COLO829 (cell line): Measurements from ENCODE around the gene POC1A.
A peak's percentile ranks its signal among the peaks of the same experiment; 100 is the strongest.
"Not testable (repeated sequence)": the region's sequence is repeated elsewhere in the genome, so short reads cannot be mapped to it uniquely, and the experiment has no call there.

Experiments
- DNase-seq: peaks from one replicate; pipeline ENCODE4 v3.0.0; 2012; ENCODE audit warnings: low spot score

The POC1A gene

GRCh38 chr3:52046902-52047239, 107.4 kb downstream of the POC1A start:
- DNase-seq = no peak

GRCh38 chr3:52046186-52046901, 107.9 kb downstream of the POC1A start:
- DNase-seq = peak; percentile 92

- DNase-seq = no peak
Measured at GRCh38 chr3:52044869-52045619, 109.2 kb downstream of the POC1A start.

- no peak for DNase-seq
Measured at GRCh38 chr3:52043750-52044149, 110.5 kb downstream of the POC1A start.

- DNase-seq = not testable (repeated sequence)
Measured at GRCh38 chr3:52043039-52043438, 111.2 kb downstream of the POC1A start.

- DNase-seq = no peak
Measured at GRCh38 chr3:52041118-52041731, 113.0 kb downstream of the POC1A start.

GRCh38 chr3:52040600-52040999, 113.6 kb downstream of the POC1A start:
- no peak for DNase-seq

- peak; percentile 98 for DNase-seq
Measured at GRCh38 chr3:52039846-52040245, 114.4 kb downstream of the POC1A start.

GRCh38 chr3:52039426-52039825, 114.8 kb downstream of the POC1A start:
- no peak for DNase-seq

- DNase-seq = no peak
Measured at GRCh38 chr3:52038227-52038626, 116.0 kb downstream of the POC1A start.

- DNase-seq = no peak
Measured at GRCh38 chr3:52037291-52037690, 116.9 kb downstream of the POC1A start.

- no peak for DNase-seq
Measured at GRCh38 chr3:52036829-52037228, 117.4 kb downstream of the POC1A start.

GRCh38 chr3:52036222-52036694, 118.0 kb downstream of the POC1A start:
- DNase-seq = no peak

GRCh38 chr3:52034651-52035050, 119.6 kb downstream of the POC1A start:
- DNase-seq = no peak

GRCh38 chr3:52034212-52034611, 120.0 kb downstream of the POC1A start:
- no peak for DNase-seq

- not testable (repeated sequence) for DNase-seq
Measured at GRCh38 chr3:52033748-52034147, 120.5 kb downstream of the POC1A start.

GRCh38 chr3:52032702-52033408, 121.4 kb downstream of the POC1A start:
- DNase-seq = no peak

GRCh38 chr3:52031896-52032295, 122.3 kb downstream of the POC1A start:
- no peak for DNase-seq

GRCh38 chr3:52030714-52031310, 123.4 kb downstream of the POC1A start:
- no peak for DNase-seq

- DNase-seq = no peak
Measured at GRCh38 chr3:52029535-52029934, 124.7 kb downstream of the POC1A start.

GRCh38 chr3:52029053-52029452, 125.2 kb downstream of the POC1A start:
- no peak for DNase-seq

GRCh38 chr3:52028572-52028971, 125.7 kb downstream of the POC1A start:
- DNase-seq = no peak
